Stimulated activated CD4-positive, alpha-beta T cell treated with anti-CD3 and anti-CD28 coated beads, Interleukin-1b, Interleukin-23, amount 100 ng/mL, for 4 hours (primary cell): Measurements from ENCODE around the gene MBTD1.

Source experiments
- DNase-seq, 2 donors: peaks; one replicate each; pipeline ENCODE4 v3.0.0-alpha.2; 2020; ENCODE audit warnings: low read depth in 2 of 2

Gene MBTD1

DNA sequence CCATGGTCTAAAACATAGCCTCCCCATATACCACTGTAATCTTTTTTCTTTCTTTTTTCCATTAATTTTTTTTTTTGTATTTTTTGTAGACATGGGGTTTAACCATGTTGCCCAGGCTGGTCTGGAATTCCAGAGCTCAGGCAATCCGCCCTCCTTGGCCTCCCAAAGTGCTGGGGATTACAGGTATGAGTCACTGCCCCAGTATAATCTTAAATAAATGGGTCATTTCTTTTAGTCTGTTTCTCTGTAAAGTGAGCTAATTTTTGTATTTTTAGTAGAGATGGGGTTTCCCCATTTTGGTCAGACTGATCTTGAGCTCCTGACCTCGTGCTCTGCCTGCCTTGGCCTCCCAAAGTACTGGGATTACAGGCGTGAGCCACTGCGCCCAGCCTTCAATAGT, 112.2 kb downstream of the MBTD1 start:
- DNase-seq, result no peak

DNA sequence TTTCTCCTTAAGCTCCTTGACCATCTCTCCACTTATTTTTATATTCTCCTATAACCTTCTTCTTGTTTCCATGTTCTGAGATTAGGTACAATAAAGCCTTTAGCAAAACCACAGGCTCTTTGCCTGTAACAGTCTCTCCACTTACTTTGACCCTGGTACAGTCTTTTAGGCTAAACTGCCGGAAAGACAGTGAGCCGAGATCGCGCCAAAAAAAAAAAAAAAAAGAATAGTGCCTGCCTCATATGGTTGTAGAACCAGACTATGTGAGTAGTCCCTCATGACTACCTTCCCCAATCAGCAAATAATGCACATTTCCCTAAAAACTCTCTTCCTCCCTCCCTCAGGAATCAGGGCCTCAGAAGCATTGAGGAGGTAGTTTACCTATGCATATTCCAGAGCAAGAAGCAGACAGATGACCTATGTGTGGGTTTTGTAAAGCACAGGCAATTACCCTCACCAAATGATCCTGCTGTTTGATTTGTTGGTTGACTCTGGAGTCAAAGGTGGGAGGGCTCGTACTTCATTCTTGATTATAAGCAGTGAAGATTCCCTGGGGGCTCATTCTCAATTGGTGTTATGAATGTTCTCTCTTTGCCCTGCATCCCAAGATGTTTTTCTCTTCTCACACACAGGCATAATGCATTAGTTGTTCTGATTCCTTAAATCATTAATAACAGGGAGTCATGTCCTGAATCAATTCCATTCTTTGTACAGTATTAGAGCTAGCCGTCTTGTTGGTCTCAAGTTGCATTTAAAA, 115.4 kb downstream of the MBTD1 start:
- no peak for DNase-seq

DNA sequence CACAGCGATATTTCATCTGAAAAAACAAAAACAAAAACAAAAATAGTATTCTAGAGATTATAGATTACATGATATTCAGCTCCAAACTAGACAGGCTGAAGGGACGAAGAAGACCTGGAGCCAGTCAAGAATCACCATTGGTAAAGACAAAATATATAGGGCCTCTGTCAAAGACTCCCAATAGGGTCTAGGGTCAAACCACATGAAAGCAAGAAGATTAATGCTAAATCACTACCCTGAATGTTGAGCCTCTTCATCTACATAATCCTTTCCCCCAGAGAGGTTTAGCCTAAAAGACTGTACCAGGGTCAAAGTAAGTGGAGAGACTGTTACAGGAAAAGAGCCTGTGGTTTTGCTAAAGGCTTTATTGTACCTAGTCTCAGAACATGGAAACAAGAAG, 117.3 kb downstream of the MBTD1 start:
- no peak for DNase-seq

DNA sequence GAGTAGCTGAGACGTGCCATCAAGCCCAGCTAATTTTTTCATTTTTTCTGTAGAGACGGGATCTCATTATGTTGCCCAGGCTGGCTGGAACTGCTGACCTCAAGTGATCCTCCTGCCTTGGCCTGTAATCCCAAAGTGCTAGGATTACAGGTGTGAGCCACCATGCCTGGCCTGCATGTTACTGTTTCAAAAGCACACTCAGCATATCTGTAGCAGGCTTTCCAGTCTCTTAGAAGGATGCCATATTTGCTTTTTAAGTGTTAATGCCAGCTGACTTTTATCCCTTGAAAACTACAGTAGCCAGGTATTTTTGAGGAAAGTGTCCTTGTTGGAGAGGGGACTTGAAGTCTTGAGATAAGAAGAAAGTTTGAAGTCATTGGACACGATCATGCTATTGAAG, 123.9 kb downstream of the MBTD1 start:
- DNase-seq, result no peak

GRCh38 chr17:51133365-51133764, 126.5 kb downstream of the MBTD1 start:
- DNase-seq, result no peak

GRCh38 chr17:51132964-51133319, 126.9 kb downstream of the MBTD1 start:
- no peak for DNase-seq

GRCh38 chr17:51128076-51128475, 131.8 kb downstream of the MBTD1 start:
- DNase-seq, result no peak
